Measurements from ENCODE around the gene KIF3C. TPM values are rescaled to one million over a fixed set of nuclear protein-coding genes. Genes with fewer than 3 reads are reported as not detected.

The KIF3C gene
- total RNA-seq, 4 donors from 2014 or later, result 9.9 to 13.8 (median 11.7) TPM

- no peaks in the 10 kb centered on the region for H3K27me3 ChIP-seq
- DNase-seq, result peak; percentile 90 to 92
Observed at GRCh38 chr2:26011990-26012856, 29.9 kb upstream of the KIF3C start.

GRCh38 chr2:26011609-26011989 lies 29.3 kb upstream of the KIF3C start:
- peak in 1 of 2 donors; percentile 47 for DNase-seq
- WGBS, 2 donors, result 46 to 50% methylated on average over 6 of the region's 6 CpGs
- Histone ChIP-seq H3K4me3 (replicated peaks in 1 of 3) (no peak overlapping the region), H3K36me3 (no peaks in the 10 kb centered on the region), H3K4me1 (peaks cover 38 to 39% of the 10 kb centered on the region in 2 donors), H3K9me3 (no peaks in the 10 kb centered on the region), H3K27ac (peak overlapping the region; percentile 83 to 87 (median 87)), H3K27me3 (no peaks in the 10 kb centered on the region)
- TF ChIP-seq POLR2A (IDR thresholded peaks at IDR 0.05), result no peak
- no peak for TF ChIP-seq CTCF (IDR thresholded peaks at IDR 0.05)
- intact Hi-C loops (cut with DNase I), result no loop called here

More at GRCh38 chr2:26011990-26012856, 29.9 kb upstream of the KIF3C start:
- Histone ChIP-seq H3K27ac (peak overlapping the region; percentile 83 to 87 (median 87)), H3K4me1 (peaks cover 44 to 46% of the 10 kb centered on the region in 2 donors), H3K36me3 (no peaks in the 10 kb centered on the region), H3K9me3 (no peaks in the 10 kb centered on the region), H3K4me3 (replicated peaks in 1 of 3) (no peak overlapping the region)
- intact Hi-C loops (cut with DNase I), result no loop called here
- peak in 1 of 2 donors; percentile 53 for TF ChIP-seq POLR2A (IDR thresholded peaks at IDR 0.05)
- no peak for TF ChIP-seq CTCF (IDR thresholded peaks at IDR 0.05)
- WGBS, 2 donors, result 15 to 31% methylated on average over 14 of the region's 14 CpGs

- intact Hi-C loops (cut with DNase I), result no loop called here
- DNase-seq, result no peak
- TF ChIP-seq CTCF (IDR thresholded peaks at IDR 0.05) (no peak), POLR2A (IDR thresholded peaks at IDR 0.05) (no peak)
- H3K27ac ChIP-seq, result peak overlapping the region; percentile 83 to 87 (median 87)
- no peaks in the 10 kb centered on the region for H3K36me3 ChIP-seq
- no peak overlapping the region for H3K4me3 ChIP-seq (replicated peaks in 1 of 3)
- H3K9me3 ChIP-seq, result no peaks in the 10 kb centered on the region
- H3K27me3 ChIP-seq, result no peaks in the 10 kb centered on the region
- peaks cover 36% of the 10 kb centered on the region in 2 donors for H3K4me1 ChIP-seq
- WGBS, 2 donors, result 77 to 79% methylated on average over 3 of the region's 3 CpGs
Observed at GRCh38 chr2:26010943-26011342, 28.6 kb upstream of the KIF3C start.

- no peak for DNase-seq
- Histone ChIP-seq H3K36me3 (no peaks in the 10 kb centered on the region), H3K4me3 (replicated peaks in 1 of 3) (no peak overlapping the region), H3K27me3 (no peaks in the 10 kb centered on the region), H3K9me3 (no peaks in the 10 kb centered on the region), H3K4me1 (peaks cover 36% of the 10 kb centered on the region in 2 donors), H3K27ac (peak overlapping the region in 2 of 3 donors; percentile 36 to 59)
- 83 to 87% methylated on average over 2 of the region's 2 CpGs for WGBS, 2 donors
- TF ChIP-seq CTCF (IDR thresholded peaks at IDR 0.05) (no peak), POLR2A (IDR thresholded peaks at IDR 0.05) (no peak)
- intact Hi-C loops (cut with DNase I), result no loop called here
Observed at GRCh38 chr2:26009567-26009963, 27.3 kb upstream of the KIF3C start.

Data from thyroid gland (tissue), 4 donors.